Fibroblast of the conjunctiva (primary cell): ENCODE data around the gene MDFIC.

ENCODE experiments used
- DNase-seq: peaks from one replicate; pipeline ENCODE4 v3.0.0-alpha.2; 2010; ENCODE audit warnings: low read depth

MDFIC gene

GRCh38 chr7:114997487-114998404 is 75.9 kb downstream of the MDFIC start:
- DNase-seq = no peak

- DNase-seq = no peak
Measured at GRCh38 chr7:115004121-115004520, 82.2 kb downstream of the MDFIC start.

- no peak for DNase-seq
Measured at GRCh38 chr7:115005251-115005650, 83.4 kb downstream of the MDFIC start.

DNA sequence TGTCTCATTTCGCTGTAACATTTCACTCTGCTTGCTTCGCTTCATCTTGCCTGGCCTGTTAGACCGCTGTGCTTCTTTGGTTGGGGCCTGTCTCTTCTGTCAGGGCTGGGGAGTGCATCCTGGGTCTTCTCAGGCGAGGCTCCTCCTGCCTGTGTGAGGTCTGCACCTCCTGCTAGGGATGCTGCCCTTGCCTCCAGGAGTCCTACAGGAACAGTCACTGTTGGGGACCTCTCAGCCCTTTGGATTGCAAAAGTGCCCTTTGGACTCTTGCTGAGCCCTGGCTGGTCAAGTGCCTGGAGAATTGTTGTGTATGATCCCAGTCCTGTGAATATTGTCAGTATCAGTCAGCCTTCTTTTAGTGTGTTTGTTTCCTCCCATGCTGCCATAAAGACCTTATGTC is 84.1 kb downstream of the MDFIC start:
- no peak for DNase-seq

GRCh38 chr7:115007751-115008150 is 85.9 kb downstream of the MDFIC start:
- DNase-seq = no peak

DNA sequence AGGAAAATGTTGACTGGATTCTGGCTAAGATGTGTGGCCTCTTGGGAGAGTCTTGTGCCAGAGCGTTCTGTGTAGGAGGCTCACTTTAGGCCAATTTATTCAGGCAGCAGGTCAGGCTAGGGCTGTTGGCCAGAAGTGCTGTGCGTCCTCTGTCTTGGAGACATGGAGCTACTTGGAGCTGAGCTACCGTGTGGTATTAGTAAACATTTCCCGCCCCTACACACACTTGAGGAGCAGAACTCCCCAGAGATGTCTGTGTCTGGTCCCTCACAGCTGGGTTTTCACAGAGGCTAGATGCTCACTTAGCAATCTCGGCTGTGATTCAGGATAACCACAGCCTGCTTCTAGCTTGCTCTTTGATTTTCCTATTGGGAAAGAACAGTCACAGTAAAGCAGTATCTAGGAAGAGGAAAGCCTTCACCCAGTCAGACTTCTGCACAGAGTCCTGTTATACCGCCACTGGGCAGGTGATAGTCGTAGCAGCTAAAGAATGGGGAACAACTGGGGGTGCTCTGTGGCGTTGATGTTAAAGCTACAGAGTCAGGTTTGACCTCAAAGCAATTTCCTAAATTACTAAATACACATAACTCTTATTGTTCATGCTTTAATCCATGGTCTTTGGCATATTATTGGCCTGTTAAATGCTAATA is 86.7 kb downstream of the MDFIC start:
- peak; percentile 85 for DNase-seq

GRCh38 chr7:115009139-115009538 is 87.2 kb downstream of the MDFIC start:
- no peak for DNase-seq

GRCh38 chr7:115009736-115010440 is 88.0 kb downstream of the MDFIC start:
- DNase-seq = peak; percentile 83

- no peak for DNase-seq
Measured at GRCh38 chr7:115010441-115010820, 88.5 kb downstream of the MDFIC start.

DNA sequence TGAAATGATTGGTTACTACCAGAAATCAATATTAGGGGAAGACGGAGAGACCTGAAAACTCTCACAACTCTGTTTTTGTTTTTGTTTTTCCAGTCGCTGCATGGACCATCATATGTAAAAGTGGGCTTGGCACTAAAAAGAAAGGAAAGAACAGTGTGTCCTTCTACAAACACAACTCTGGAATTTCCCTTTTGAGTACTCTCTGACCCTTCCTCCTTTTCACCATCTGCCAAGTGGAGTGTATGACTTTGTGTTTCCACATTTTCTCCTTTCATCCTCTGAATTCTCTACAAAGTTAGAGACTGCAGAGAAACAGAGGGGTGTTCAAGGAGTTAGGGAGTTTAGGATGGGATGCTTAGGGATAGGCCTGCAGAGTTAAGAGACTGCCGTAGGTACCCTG is 92.0 kb downstream of the MDFIC start:
- no peak for DNase-seq

GRCh38 chr7:115014794-115015193 is 92.9 kb downstream of the MDFIC start:
- no peak for DNase-seq

GRCh38 chr7:115015619-115016018 is 93.7 kb downstream of the MDFIC start:
- DNase-seq = no peak

DNA sequence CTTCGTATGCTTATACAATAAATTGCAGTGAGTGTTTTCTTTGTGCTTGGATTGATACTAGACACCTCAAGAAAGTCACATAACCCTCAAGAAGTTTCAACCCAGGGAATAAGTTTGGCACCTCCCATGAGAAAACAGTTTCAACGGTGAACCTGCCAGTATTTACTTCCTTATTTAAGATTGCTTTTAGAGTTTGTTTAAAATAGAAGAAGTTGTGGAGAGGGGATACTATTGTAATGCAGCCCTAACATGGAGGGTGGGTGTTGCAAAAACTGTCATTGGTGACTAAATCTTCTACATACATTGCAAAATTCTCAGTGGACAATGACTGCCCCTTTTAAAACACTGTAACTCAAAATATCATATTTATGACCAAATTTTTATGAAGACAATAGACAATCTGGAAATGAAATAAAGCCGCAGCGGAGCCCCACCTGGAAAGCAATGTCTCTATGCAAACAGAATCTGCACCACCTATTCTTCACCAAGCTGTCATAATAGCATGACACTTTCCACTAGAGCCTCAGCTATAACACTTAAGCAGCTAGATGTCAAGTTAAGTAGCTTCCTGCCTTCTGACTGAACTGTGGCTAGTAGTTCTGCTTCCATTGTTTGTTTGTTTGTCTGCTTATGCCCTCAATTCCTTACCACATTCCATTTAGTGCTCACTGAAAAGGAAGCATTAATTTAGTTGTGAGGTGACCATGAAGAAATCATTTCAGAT is 98.2 kb downstream of the MDFIC start:
- no peak for DNase-seq

DNA sequence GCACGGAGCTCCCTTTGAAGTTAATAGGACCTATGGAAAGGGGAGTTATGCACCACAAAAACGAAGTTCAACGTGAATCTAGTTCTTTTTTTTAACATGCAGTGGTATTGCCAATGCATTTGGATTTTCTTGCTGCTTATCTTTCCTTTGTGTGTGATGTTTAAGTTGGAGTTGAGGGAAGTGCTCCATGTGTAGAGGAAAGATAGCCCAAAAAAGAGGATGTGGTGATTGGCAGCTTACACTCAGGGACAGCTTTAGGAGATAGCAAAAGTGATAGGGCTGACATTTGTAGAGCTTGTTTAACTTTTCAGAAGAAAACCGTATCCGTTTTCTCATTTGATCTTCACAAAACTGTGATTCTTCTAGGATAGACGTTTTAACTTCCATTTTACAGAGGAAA is 101.3 kb downstream of the MDFIC start:
- DNase-seq = no peak

DNA sequence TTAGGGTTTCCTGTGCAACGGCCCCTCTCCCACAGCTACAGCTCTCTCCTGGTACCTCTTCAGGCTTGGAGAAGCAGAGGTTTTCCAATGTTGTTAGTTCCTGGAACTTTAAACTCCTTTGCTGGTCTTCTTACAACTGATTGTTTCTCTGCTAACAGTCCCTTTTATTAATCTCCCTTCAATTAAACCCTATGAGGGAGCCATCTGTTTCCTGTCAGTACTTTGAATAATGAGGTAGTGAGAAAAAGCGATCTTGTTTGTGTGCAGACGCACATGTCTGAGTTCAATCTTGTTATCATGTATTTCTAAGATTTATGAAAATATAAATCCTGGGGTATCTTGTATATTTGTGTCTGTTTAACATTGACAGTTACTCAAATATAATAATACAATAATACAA is 102.4 kb downstream of the MDFIC start:
- no peak for DNase-seq

- no peak for DNase-seq
Measured at GRCh38 chr7:115032715-115033703, 111.1 kb downstream of the MDFIC start.

DNA sequence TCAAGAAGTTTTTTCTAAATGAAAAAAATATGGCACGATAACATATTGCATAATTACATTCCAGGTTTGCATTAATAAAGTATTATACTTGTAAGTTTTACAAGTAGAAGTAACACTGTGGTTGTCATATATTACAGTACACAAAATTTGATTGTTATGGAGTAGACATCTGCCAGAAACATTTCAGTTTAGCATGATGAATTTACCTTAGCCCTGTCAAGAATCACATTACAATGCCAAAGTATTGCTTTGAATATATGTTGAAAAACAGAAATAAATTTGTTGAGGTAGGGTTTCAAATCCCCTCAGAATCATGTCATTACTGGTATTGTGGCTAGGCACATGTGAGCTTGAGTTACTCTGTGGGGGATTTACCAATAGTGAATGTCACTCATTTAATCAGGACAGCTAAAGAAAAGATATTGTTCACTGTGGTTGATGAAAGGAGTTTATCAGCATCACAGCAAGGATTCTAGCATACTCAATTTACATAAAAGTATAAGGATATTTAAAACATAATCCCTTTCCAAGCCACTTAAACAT is 112.1 kb downstream of the MDFIC start:
- no peak for DNase-seq

DNA sequence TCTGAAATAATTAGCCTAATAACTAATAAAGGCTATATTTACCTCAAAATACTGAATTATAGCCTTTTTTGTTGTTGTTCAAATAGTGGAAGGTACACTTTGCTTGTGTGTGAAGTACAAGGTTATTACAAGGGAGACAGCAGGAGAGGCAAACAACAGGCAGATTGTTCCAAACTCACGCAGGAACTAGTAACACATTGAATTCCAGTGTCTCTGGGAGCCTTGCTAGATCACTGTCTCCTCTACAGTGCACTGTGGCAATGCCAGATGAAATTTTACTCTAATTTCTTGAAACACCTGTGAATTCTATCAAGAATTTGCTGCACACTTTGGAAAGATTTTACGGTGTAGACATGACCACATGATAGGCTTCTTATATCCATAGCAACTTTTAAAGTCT is 112.6 kb downstream of the MDFIC start:
- no peak for DNase-seq

GRCh38 chr7:115037128-115037802 is 115.4 kb downstream of the MDFIC start:
- DNase-seq = no peak

DNA sequence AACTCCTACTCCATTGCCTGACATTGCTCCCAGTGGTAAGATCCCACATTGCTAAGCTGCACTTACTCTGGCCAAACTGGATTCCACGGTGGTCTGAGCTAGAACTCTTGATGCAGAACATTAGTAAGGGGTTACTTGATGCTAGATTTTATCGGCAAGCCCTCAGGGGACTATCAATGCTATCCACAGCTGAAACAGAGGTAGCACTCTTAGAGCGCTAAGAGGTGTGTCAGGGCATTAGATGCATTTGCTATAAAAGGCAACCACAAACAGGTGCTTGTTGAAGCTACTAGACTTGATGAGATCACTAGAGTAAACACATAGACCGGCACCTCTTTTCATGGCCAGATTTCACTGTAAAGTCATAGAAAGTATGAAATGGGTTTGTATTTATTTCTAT is 116.3 kb downstream of the MDFIC start:
- no peak for DNase-seq
